Activated CD4-positive, alpha-beta T cell treated with anti-CD3 and anti-CD28 coated beads, Interleukin-10, Interleukin-2, amounts not matched to agents 100 ng/mL and 50 ng/mL, durations not matched to agents 16 hours and 8 hours (primary cell): ENCODE data around the gene ZNF708.
"Not testable (repeated sequence)": the region's sequence is repeated elsewhere in the genome, so short reads cannot be mapped to it uniquely, and the experiment has no call there.

ENCODE experiments used
- DNase-seq: peaks from one replicate; pipeline ENCODE4 v3.0.0-alpha.2; 2020

The ZNF708 gene

GRCh38 chr19:21259421-21260124 lies 69.6 kb downstream of the ZNF708 start:
- not testable (repeated sequence) for DNase-seq

GRCh38 chr19:21256722-21257121 lies 72.5 kb downstream of the ZNF708 start:
- no peak for DNase-seq
